SHP77 (cell line): ENCODE results near the gene NELFB.
A peak's percentile ranks its signal among the peaks of the same experiment; 100 is the strongest.

ENCODE experiments used
- DNase-seq, 2 experiments: peaks; one replicate each; lab custom pipeline; 2025; lab: John Stamatoyannopoulos, UW

The NELFB gene

DNA sequence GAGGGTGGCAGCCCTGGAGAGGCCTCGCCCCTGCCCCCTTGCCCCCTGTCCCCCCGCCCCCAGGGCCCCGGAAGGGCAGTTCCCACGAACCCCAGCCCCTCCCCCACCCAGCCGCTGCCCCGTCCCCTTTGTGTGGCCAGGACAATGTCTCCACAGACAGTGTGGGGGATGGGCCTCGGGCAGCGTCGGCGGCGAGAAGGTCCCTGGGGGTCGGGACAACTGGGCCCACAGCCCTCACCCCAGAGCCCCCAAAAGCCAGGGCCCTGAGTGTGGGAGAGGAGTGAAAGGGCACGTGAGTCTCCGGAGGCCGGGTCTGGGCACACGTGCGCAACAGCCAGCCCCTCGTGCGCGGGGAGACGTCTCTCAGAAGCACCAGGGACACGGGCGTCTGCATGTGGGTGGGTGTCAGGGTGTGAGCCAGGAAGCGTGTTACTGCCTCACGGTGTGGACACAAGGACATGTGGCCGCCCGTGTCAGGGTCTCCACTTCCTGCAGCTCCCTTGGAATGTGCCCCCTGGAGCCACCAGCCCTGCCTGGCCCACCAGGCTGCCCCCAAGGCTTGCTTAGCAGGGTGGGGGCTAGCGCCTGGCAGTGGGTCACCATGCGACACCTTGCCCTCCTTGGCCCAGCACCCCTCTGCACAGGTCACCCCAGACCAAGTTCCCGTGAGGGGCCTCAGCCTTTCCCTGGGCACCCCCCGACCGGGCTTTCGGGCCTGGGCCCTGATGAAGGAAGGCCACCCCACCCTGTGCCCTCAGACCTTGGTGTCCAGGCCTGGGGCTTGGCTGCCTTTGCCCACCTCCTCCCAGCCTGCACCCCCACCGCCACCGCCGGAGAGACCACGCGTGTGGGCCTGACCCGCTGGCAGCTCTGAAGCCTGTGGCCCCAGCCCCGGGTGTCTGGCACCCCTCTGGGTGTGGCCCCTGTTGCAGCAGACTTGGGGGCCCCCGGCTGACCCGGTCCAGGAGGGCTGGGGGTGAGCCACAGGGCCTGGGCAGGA lies 59.7 kb downstream of the NELFB start:
- DNase-seq = no peak

DNA sequence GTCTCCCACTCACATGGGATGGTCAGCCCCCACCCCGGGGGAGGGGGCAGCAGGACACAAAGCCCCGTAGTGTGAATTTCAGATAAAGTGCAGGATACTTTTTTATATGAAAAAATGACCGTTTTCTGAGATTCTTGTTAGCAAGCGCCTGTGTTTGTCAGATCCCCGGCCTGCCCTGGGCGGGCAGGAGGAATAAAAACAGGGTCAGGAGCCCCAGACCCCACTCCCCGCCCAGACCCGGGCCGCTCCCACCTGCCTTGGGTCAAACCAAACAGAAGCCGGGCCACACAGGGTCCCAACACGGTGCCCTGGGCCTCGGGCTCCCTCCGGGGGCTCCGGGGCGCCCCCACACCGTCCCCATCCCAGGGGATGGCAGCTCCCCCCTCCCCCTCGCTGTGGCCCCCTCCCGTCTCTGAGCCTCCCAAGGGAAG lies 60.5 kb downstream of the NELFB start:
- no peak for DNase-seq

DNA sequence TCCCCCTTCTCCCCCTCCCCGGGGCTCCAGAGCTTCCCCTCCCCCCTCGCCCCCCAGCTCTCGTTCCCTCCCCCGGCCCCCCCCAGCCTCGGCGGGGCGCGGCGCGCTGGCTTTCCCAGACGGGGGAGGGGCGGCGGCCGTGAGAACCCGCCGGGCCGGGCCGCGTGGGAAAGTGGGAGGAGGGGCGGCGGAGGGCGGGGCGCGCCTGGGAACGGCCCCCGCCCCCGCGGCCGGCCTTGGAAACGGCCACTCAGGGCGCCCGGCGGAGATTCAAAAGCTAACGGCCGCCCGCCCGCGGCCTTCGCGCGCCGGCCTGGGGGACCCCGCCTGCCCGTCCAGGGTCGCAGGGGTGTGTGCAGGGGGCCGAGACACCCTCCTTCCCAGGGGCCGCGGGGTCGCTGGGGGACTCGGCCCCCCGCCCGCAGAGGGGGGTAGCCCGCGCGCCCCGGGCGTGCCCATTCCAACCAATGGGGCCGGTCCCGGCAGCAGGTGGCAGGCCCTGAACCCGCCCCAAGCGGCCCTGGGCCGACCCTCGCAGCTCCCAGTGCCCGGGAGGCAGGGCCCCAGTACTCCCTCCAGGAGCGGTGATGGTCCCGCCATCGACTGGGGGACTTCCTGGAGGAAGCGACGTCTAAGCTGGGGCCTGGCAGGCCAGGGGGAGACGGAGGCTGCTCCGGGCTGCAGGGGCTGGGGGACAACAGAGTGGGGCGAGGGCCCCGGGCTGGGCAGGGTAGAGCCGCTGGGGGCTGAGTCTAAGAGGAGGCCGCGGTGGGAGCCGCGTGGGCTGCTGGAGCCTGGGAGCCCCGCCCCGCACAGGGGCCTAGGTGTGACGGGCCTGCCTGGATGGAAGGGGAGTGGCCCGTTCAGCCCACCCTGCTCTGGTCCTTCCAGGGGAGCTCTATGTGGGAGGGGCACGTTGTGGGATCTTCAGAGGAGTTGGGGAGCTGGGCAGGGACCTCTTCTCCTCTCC lies 61.2 kb downstream of the NELFB start:
- peak; percentile 34 to 64 for DNase-seq

DNA sequence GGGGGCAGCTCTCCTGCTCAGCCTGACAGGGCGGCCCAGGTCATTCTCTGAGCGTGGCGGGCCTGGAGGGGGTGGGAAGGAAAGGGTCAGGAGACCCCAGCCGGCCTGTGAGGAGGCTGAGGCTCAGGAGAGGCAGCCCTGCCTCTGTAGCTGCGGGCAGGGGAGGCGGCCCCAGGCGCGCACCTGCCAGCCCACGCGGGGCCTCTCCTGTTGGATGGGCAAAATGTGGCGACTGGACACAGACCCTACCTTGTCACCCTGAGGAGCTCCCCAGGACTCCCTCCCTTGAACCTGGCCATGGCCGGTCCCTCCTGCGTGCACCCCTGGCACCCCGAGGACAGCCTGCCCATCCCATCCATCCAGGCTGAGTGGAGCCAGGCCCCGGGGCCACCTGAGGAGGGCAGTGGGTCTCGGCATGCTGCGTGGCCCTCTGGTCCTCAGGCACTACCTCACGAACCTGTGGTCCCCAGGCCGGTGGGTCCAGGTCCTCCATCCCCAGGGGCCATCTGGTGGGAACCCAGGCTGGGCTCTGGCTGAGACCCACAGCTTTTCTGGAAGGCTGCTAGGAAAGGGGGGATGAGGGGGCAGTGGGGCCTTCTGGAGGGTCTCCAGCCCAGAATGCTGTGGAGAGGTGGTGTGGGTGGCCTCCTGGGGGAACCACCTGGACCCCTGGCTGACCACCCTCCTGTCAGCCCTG lies 62.0 kb downstream of the NELFB start:
- no peak for DNase-seq

DNA sequence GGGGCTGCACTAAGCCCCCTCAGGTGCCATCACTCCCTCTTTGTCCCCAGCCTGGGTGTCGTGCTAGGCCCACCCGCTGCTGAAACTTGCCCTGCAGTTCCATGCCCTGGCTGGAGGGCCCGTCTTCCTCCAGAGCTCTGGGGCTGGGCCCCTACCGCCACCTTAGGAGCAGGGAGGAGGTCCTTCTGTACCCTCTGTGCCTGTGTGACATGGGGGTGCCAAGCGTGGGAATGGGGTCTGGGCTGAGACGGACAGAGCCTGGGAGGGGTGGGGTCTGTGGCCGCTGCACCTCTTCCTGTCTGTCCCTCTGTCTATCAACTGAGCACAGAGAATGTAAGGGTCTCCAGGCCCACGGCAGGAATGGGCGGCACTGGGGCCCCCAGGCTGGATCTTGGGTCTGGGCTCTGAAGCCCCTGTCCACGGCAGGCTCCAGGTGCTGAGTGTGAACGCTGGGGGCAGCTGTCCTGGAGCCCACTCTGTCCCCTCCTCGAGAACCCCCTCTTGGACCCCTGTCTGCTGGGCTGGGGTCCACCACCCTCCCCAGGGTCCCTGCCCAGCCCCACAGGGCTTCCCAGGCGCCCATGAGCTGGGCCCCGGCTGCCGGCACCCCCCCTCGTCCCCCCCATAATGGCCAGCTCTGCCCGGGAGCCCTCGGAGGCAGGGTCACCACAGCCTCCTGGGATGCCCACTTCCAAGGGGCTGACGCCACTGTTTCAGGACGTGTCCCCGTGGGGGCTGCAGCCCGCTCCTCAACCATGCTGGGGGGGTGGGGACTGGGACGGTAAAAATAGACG lies 62.8 kb downstream of the NELFB start:
- no peak for DNase-seq

DNA sequence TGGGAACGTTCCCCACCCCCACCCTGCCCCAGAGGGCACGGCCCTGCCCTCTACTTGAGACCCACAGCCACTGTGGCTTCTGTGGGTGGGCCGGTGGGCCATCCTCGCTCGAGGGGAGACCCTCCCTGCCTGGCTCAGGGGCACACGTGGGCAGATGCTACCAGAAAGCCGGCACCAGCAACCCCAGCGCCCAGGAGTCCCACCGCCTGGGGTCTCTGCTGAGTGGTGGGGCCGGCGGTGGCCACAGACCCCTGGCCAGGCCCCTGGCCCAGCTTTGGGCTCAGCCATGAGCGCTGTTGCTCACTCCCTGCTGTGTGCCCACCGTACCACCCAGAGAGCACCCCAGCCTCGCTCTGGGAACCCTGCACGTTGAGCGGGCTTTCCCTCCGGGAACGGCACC lies 63.5 kb downstream of the NELFB start:
- DNase-seq = no peak

DNA sequence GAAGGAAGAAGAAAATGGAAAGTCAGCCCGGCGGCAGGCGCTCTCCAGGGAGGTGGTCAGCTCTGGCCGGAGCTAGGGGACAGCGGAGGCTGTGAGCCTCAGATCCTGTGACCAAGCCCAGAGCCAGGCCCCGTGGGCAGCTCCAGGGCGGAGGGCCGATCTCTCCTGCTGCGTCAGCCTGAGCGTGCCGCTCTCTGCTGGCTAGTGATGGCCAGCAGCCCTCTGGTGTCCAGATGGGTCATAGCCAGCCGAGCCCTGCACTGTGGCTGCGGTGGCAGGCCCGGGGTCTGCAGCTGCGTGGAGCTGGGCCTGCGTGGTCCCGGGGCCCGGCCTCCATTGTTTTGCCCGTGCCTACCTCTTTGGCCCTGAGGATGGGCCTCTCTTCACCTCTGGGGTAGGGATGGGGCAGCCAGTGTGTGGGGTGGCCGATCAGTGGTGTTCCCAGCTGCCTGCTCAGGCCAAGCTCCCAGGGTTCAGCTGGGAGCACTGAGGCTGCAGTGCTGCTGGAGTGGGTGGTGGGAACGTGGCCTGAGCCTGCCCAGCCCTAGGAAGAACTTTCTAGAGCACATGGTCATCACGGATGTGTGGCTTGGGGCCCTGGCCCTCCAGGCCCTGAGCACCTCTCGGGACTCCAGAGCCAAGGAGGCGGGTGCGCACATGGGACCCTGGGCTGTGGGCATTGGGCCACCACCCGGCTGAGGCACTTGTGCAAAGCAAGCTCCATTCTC lies 64.0 kb downstream of the NELFB start:
- DNase-seq = peak in 1 of 2 experiments; percentile 32

DNA sequence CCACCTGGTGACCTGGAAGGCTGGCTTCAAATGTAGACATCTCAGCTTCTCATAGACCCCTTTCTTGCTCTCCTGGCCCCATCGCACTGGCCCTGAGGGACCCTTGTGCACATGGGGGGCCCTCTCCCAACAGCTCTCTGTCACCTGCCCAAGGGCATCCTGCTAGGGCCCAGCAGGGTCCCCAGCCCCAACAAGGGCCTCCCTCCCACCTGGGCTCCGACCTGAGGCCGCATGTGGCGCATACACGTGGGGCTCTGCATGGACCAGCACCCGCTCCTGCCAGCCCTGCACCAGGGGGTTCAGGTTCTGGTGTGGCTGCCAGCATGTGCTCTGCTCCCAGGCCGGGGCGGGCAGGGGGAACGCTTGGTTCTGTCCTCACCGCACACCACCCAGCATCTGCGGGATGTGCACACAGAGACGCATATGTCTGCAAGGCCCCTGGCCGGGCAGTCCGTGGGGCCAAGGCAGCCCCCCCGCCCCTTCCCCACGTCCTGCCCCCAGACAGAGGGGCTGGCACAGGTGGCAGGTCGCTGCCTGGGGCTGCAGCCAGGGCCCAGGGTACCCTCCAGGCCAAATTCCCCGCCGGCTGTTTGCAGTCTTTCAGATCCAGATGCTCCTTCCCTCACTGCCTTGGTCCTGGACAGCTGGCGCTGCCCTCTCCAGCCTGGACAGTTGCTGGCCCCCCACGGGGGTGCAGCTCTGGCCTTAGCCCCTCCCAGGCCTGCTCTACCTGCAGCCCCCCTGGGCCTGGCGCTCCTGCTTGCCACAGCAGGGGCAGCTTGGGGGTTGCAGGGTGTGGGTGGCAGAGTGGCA lies 64.8 kb downstream of the NELFB start:
- DNase-seq = no peak

DNA sequence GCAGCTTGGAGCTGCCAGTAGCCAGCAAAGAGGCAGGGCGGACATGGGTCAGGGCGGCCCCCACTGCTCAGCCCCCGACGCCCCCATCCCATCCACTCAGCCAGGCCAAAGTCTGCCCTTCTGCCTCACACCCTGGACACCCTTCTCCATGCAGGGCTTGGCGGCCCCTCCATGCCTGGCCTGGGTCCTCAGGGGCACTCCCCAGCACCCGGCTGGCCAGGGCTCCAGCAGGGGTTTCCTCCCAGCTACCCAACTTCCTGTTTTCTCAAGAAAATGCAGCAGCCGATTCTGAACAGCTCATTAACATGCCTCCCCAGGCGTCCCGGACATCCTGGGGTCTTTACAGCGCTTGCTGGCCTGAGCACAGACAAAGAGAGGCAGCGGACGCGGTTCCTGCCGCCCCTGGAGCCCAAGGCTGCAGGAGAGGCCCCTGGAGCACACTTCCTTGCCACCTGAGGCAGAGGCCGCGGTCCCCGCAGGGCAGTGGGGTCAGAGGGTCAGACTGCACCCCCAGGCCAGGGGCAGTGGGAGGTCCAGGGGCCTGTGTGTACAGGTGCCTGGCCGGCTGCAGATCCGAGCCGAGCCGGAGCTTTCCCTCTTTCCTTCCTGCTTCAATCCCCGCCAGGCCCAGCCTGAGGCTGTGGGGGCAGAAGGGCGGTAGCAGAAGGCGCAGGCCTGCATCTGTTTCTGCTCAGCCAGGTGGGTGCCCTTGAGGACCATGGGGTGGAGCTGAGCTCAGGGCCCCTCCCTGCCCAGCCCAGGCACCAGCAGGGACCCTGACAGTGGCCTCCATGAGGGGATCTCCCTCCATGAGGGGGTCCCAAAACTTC lies 65.6 kb downstream of the NELFB start:
- DNase-seq = no peak

DNA sequence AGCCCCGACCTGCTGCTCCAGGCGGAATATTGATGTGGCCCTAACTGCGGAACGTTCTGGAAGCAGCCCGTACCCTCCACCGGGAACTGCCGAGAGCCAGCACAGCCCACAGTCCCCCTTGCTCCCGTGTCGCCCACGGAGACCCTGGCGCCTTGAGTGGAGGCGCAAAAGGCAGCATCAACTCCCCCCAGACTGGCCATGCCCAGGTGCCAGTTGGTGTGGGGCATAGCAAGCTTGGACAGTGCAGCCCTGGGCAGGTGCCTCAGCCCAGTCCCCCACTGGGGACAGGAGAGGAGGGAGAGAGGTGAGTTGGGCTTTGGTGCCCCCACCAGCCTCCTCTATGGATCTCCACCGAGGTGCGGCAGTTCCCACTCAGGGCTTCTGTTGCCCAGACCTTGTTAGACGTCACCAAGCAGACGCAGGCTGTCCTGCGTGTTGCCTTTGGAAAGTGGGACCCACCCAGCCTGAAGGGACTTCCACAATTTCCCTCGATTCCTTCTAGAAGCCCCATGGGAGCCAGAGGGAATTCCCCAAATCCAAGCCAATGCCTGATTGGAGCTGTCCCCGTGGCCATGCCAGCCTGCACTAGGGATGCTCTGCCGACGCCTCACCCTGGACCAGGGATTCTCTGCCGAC lies 66.7 kb downstream of the NELFB start:
- DNase-seq = no peak
